Measurements from ENCODE around the gene ARHGAP12. TPM values are rescaled to one million over a fixed set of nuclear protein-coding genes. Genes with fewer than 3 reads are reported as not detected.

ARHGAP12 gene
- total RNA-seq, 1 donor from 2014 or later: 32.2 TPM

GRCh38 chr10:31953480-31953879 lies 24.8 kb upstream of the ARHGAP12 start:
- no peak for DNase-seq (ENCODE audit: extremely low spot score in 2 of 2)
- intact Hi-C loops (cut with DNase I): no loop called here
- no peaks in the 10 kb centered on the region for H3K9me3 ChIP-seq
- no peaks in the 10 kb centered on the region for H3K27me3 ChIP-seq
- H3K36me3 ChIP-seq: no peaks in the 10 kb centered on the region
- H3K27ac ChIP-seq: no peak overlapping the region
- no peak overlapping the region for H3K4me3 ChIP-seq
- H3K4me1 ChIP-seq: no peaks in the 10 kb centered on the region
- TF ChIP-seq POLR2AphosphoS5 (IDR thresholded peaks at IDR 0.05; ENCODE audit: insufficient read depth in 1 of 2, low read depth in 1 of 2): no peak

GRCh38 chr10:31953080-31953479 lies 24.4 kb upstream of the ARHGAP12 start:
- DNase-seq (ENCODE audit: extremely low spot score in 2 of 2): no peak
- Histone ChIP-seq H3K36me3 (no peaks in the 10 kb centered on the region), H3K27me3 (no peaks in the 10 kb centered on the region), H3K4me1 (peaks cover 1% of the 10 kb centered on the region), H3K9me3 (no peaks in the 10 kb centered on the region), H3K4me3 (no peak overlapping the region), H3K27ac (no peak overlapping the region)
- no peak for TF ChIP-seq POLR2AphosphoS5 (IDR thresholded peaks at IDR 0.05; ENCODE audit: insufficient read depth in 1 of 2, low read depth in 1 of 2)
- no peak for TF ChIP-seq POLR2A (IDR thresholded peaks at IDR 0.05)
- no peak for TF ChIP-seq CTCF (IDR thresholded peaks at IDR 0.05)
- intact Hi-C loops (cut with DNase I): no loop called here

GRCh38 chr10:31952066-31952465 lies 23.4 kb upstream of the ARHGAP12 start:
- no peaks in the 10 kb centered on the region for H3K9me3 ChIP-seq
- TF ChIP-seq POLR2A (IDR thresholded peaks at IDR 0.05) (no peak), POLR2AphosphoS5 (IDR thresholded peaks at IDR 0.05; ENCODE audit: insufficient read depth in 1 of 2, low read depth in 1 of 2) (no peak), CTCF (IDR thresholded peaks at IDR 0.05) (no peak)
- no peak overlapping the region for H3K4me3 ChIP-seq
- no peak overlapping the region for H3K27ac ChIP-seq
- DNase-seq (ENCODE audit: extremely low spot score in 2 of 2): no peak
- intact Hi-C loops (cut with DNase I): no loop called here
- H3K27me3 ChIP-seq: no peaks in the 10 kb centered on the region
- peaks cover 5% of the 10 kb centered on the region for H3K4me1 ChIP-seq
- no peaks in the 10 kb centered on the region for H3K36me3 ChIP-seq

GRCh38 chr10:31949266-31949665 lies 20.6 kb upstream of the ARHGAP12 start:
- no peaks in the 10 kb centered on the region for H3K9me3 ChIP-seq
- intact Hi-C loops (cut with DNase I): no loop called here
- H3K27me3 ChIP-seq: no peaks in the 10 kb centered on the region
- H3K27ac ChIP-seq: no peak overlapping the region
- DNase-seq (ENCODE audit: extremely low spot score in 2 of 2): no peak
- H3K4me3 ChIP-seq: no peak overlapping the region
- peaks cover 5% of the 10 kb centered on the region for H3K4me1 ChIP-seq
- no peak for TF ChIP-seq POLR2A (IDR thresholded peaks at IDR 0.05)
- no peak for TF ChIP-seq CTCF (IDR thresholded peaks at IDR 0.05)
- TF ChIP-seq POLR2AphosphoS5 (IDR thresholded peaks at IDR 0.05; ENCODE audit: insufficient read depth in 1 of 2, low read depth in 1 of 2): no peak
- H3K36me3 ChIP-seq: no peaks in the 10 kb centered on the region

GRCh38 chr10:31948021-31948420 lies 19.4 kb upstream of the ARHGAP12 start:
- H3K4me3 ChIP-seq: peak overlapping the region in 1 of 2 donors; percentile 17
- H3K9me3 ChIP-seq: no peaks in the 10 kb centered on the region
- intact Hi-C loops (cut with DNase I): no loop called here
- DNase-seq (ENCODE audit: extremely low spot score in 2 of 2): no peak
- peaks cover 5% of the 10 kb centered on the region for H3K4me1 ChIP-seq
- no peaks in the 10 kb centered on the region for H3K27me3 ChIP-seq
- peak overlapping the region; percentile 53 for H3K27ac ChIP-seq
- no peaks in the 10 kb centered on the region for H3K36me3 ChIP-seq
- TF ChIP-seq POLR2AphosphoS5 (IDR thresholded peaks at IDR 0.05; ENCODE audit: insufficient read depth in 1 of 2, low read depth in 1 of 2) (no peak), CTCF (IDR thresholded peaks at IDR 0.05) (no peak), POLR2A (IDR thresholded peaks at IDR 0.05) (no peak)

All from vagina (tissue), 2 donors.